KMS-11 (cell line): ENCODE data around the gene BCL6B.

Source experiments
- H2AFZ ChIP-seq: fragments of 200-600 bp; sonication (generic); 2 replicates; pipeline ENCODE4 v1.6.1; 2016; ENCODE audit warnings: antibody characterized with exemption, mixed run types, low read depth
- H3K27ac ChIP-seq: fragments of 200-600 bp; sonication (generic); 2 replicates; pipeline ENCODE4 v1.6.1; 2016; ENCODE audit warnings: mild to moderate bottlenecking, mixed run types
- H3K27me3 ChIP-seq: fragments of 200-600 bp; sonication (generic); 2 replicates; pipeline ENCODE4 v1.6.1; 2017; ENCODE audit warnings: mild to moderate bottlenecking, low read depth, mixed run types, moderate library complexity; ENCODE audit not compliant: insufficient read depth
- H3K36me3 ChIP-seq: fragments of 200-600 bp; sonication (generic); 2 replicates; pipeline ENCODE4 v1.6.1; 2017; ENCODE audit warnings: mild to moderate bottlenecking, mixed run types; ENCODE audit not compliant: insufficient read depth
- H3K4me1 ChIP-seq: fragments of 200-600 bp; sonication (generic); 2 replicates; pipeline ENCODE4 v1.6.1; 2016; ENCODE audit warnings: mild to moderate bottlenecking, low read depth, mixed run types; ENCODE audit not compliant: poor library complexity, severe bottlenecking
- H3K4me2 ChIP-seq: fragments of 200-600 bp; sonication (generic); 2 replicates; pipeline ENCODE4 v1.7.0; 2016; ENCODE audit warnings: mild to moderate bottlenecking, mixed run types
- H3K4me3 ChIP-seq: fragments of 200-600 bp; sonication (generic); IDR thresholded peaks from 2 replicates; pipeline ENCODE4 v1.6.1; 2017; ENCODE audit warnings: low read depth, low read length, mixed read lengths; ENCODE audit not compliant: insufficient read depth
- H3K79me2 ChIP-seq: fragments of 200-600 bp; sonication (generic); 2 replicates; pipeline ENCODE4 v1.6.1; 2016; ENCODE audit warnings: low read depth, mixed run types; ENCODE audit not compliant: insufficient read depth
- H3K9ac ChIP-seq: fragments of 200-600 bp; sonication (generic); 2 replicates; pipeline ENCODE4 v1.6.1; 2016; ENCODE audit warnings: mild to moderate bottlenecking, mixed run types
- H4K20me1 ChIP-seq: fragments of 200-600 bp; sonication (generic); 2 replicates; pipeline ENCODE4 v1.6.1; 2016; ENCODE audit warnings: mild to moderate bottlenecking, mixed run types; ENCODE audit not compliant: insufficient read depth
- CTCF ChIP-seq: fragments of 200-600 bp; sonication (generic); conservative IDR thresholded peaks from 2 replicates; pipeline ENCODE4 v1.6.1; 2017; ENCODE audit warnings: low read depth, mild to moderate bottlenecking, antibody characterized with exemption, low read length, moderate library complexity, mixed read lengths

The BCL6B gene

GRCh38 chr17:7020894-7021664 lies 1.8 kb upstream of the BCL6B start:
- Histone ChIP-seq H3K27me3 (no peaks in the 10 kb centered on the region), H3K27ac (peak overlapping the region; percentile 43; the same call in 1 of the 2 replicates), H3K4me2 (peak overlapping the region; percentile 36; the same call in 1 of the 2 replicates), H3K4me1 (peaks cover 40% of the 10 kb centered on the region), H3K36me3 (no peaks in the 10 kb centered on the region), H4K20me1 (no peaks in the 10 kb centered on the region), H3K9ac (peak overlapping the region; percentile 30; the same call in 1 of the 2 replicates), H3K79me2 (no peaks in the 10 kb centered on the region), H3K4me3 (no peak overlapping the region), H2AFZ (no peak overlapping the region)
- TF ChIP-seq CTCF = no peak

- Histone ChIP-seq H3K27me3 (no peaks in the 10 kb centered on the region), H3K4me3 (no peak overlapping the region), H4K20me1 (no peaks in the 10 kb centered on the region), H3K4me1 (peaks cover 29% of the 10 kb centered on the region), H3K27ac (peak overlapping the region; percentile 43; the same call in 1 of the 2 replicates), H2AFZ (no peak overlapping the region), H3K9ac (peak overlapping the region; percentile 30; the same call in 1 of the 2 replicates), H3K36me3 (no peaks in the 10 kb centered on the region), H3K79me2 (no peaks in the 10 kb centered on the region), H3K4me2 (no peak overlapping the region)
- peak; percentile 45 for TF ChIP-seq CTCF
Measured at GRCh38 chr17:7021993-7022778, 664 bp upstream of the BCL6B start.

GRCh38 chr17:7023576-7024401 lies 939 bp downstream of the BCL6B start:
- no peak overlapping the region for H2AFZ ChIP-seq
- H4K20me1 ChIP-seq = no peaks in the 10 kb centered on the region
- peaks cover 16% of the 10 kb centered on the region for H3K4me1 ChIP-seq
- no peak overlapping the region for H3K4me2 ChIP-seq
- H3K79me2 ChIP-seq = no peaks in the 10 kb centered on the region
- no peak for TF ChIP-seq CTCF
- H3K4me3 ChIP-seq = no peak overlapping the region
- no peak overlapping the region for H3K27ac ChIP-seq
- no peaks in the 10 kb centered on the region for H3K36me3 ChIP-seq
- H3K27me3 ChIP-seq = no peaks in the 10 kb centered on the region
- no peak overlapping the region for H3K9ac ChIP-seq

- Histone ChIP-seq H3K9ac (no peak overlapping the region), H4K20me1 (no peaks in the 10 kb centered on the region), H3K79me2 (no peaks in the 10 kb centered on the region), H3K4me2 (no peak overlapping the region), H3K4me1 (peaks cover 14% of the 10 kb centered on the region), H2AFZ (no peak overlapping the region), H3K4me3 (no peak overlapping the region), H3K36me3 (no peaks in the 10 kb centered on the region), H3K27ac (no peak overlapping the region), H3K27me3 (no peaks in the 10 kb centered on the region)
- TF ChIP-seq CTCF = no peak
Measured at GRCh38 chr17:7024402-7024785, 1.5 kb downstream of the BCL6B start.
